SU-DHL-6 (cell line): ENCODE results near the gene ZFAND3.

Experiments used
- EZH2phosphoT487 ChIP-seq: fragments of 200-600 bp; sonication (generic), shearing (Covaris generic); conservative IDR thresholded peaks from 2 replicates; pipeline ENCODE4 v1.6.1; 2018; ENCODE audit warnings: mild to moderate bottlenecking, antibody characterized with exemption, low read length, moderate library complexity, mixed read lengths
- TF ChIP-seq, protein P1 (sequence below): fragments of 200-600 bp; sonication (generic); IDR thresholded peaks from one replicate; pipeline ENCODE4 v1.5.1; 2017; ENCODE audit warnings: antibody characterized with exemption, mild to moderate bottlenecking, low read length, moderate library complexity; ENCODE audit not compliant: insufficient read depth, poor library complexity, severe bottlenecking

DNA sequence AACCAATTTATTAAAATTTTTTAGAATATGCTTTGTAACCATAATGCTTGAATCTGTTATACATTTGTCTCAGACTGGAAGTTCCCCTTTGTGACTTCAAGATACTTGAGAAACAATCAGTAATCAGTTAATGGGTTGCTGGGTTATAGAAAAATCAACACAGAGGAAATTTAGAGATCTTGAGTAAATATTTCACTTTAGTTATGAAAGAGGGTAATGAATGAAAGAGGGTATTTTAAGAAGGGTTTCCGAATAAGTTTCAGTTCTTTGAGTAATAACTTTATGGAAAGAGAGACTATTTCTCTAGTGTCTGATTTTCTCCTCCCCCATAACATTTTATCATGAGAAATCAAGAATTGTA is 21.4 kb downstream of the ZFAND3 start:
- TF ChIP-seq, protein P1, sequence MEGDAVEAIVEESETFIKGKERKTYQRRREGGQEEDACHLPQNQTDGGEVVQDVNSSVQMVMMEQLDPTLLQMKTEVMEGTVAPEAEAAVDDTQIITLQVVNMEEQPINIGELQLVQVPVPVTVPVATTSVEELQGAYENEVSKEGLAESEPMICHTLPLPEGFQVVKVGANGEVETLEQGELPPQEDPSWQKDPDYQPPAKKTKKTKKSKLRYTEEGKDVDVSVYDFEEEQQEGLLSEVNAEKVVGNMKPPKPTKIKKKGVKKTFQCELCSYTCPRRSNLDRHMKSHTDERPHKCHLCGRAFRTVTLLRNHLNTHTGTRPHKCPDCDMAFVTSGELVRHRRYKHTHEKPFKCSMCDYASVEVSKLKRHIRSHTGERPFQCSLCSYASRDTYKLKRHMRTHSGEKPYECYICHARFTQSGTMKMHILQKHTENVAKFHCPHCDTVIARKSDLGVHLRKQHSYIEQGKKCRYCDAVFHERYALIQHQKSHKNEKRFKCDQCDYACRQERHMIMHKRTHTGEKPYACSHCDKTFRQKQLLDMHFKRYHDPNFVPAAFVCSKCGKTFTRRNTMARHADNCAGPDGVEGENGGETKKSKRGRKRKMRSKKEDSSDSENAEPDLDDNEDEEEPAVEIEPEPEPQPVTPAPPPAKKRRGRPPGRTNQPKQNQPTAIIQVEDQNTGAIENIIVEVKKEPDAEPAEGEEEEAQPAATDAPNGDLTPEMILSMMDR = no peak
- no peak for TF ChIP-seq EZH2phosphoT487
